ENCODE data around the gene ZC3H7B. TPM values are rescaled to one million over a fixed set of nuclear protein-coding genes. Genes with fewer than 3 reads are reported as not detected.

ZC3H7B gene
- total and polyA plus RNA-seq, 7 donors: 12.0 to 34.1 (median 32.0) TPM

DNA sequence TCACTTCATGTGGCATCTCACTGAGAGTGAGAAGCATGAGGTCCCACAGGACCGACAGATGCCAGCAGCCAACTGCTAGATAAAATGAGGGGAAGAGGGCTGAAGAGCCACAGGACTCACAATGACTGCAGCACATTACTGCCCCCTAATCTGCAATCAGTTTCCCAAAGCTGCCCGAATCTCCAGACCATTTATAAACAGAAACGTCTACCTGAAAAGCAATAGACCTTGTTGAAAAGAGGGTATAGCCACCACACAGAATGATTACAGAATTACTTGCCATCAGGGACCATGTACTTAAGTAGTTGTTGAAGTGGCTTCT lies 68.1 kb downstream of the ZC3H7B start:
- peak overlapping the region; percentile 77 for H3K27ac ChIP-seq
- 16 to 33% (median 26%) methylated on average over 3 of the region's 3 CpGs for WGBS, 3 donors
- H3K27me3 ChIP-seq (ENCODE audit: insufficient read depth in 3 of 3, low read length in 2 of 3): no peaks in the 10 kb centered on the region
- peaks cover 46% of the 10 kb centered on the region for H3K4me1 ChIP-seq
- ATAC-seq: no peak
- H3K9me3 ChIP-seq: no peaks in the 10 kb centered on the region
- intact Hi-C loops (cut with DNase I): no loop called here
- H3K4me3 ChIP-seq: peak overlapping the region; percentile 59
- no peaks in the 10 kb centered on the region for H3K36me3 ChIP-seq (ENCODE audit: insufficient read depth in 1 of 2, low read depth in 1 of 2)
- TF ChIP-seq, protein P1, sequence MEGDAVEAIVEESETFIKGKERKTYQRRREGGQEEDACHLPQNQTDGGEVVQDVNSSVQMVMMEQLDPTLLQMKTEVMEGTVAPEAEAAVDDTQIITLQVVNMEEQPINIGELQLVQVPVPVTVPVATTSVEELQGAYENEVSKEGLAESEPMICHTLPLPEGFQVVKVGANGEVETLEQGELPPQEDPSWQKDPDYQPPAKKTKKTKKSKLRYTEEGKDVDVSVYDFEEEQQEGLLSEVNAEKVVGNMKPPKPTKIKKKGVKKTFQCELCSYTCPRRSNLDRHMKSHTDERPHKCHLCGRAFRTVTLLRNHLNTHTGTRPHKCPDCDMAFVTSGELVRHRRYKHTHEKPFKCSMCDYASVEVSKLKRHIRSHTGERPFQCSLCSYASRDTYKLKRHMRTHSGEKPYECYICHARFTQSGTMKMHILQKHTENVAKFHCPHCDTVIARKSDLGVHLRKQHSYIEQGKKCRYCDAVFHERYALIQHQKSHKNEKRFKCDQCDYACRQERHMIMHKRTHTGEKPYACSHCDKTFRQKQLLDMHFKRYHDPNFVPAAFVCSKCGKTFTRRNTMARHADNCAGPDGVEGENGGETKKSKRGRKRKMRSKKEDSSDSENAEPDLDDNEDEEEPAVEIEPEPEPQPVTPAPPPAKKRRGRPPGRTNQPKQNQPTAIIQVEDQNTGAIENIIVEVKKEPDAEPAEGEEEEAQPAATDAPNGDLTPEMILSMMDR (IDR thresholded peaks at IDR 0.05): no peak
- DNase-seq: no peak

GRCh38 chr22:41369837-41370236 lies 68.5 kb downstream of the ZC3H7B start:
- intact Hi-C loops (cut with DNase I): no loop called here

GRCh38 chr22:41377846-41378245 lies 76.5 kb downstream of the ZC3H7B start:
- Histone ChIP-seq H3K9me3 (no peaks in the 10 kb centered on the region), H3K27me3 (ENCODE audit: insufficient read depth in 3 of 3, low read length in 2 of 3) (no peaks in the 10 kb centered on the region), H3K27ac (peak overlapping the region; percentile 27), H3K4me1 (peaks cover 8% of the 10 kb centered on the region), H3K4me3 (no peak overlapping the region), H3K36me3 (ENCODE audit: insufficient read depth in 1 of 2, low read depth in 1 of 2) (no peaks in the 10 kb centered on the region)
- no peak for DNase-seq
- TF ChIP-seq, protein P1 (IDR thresholded peaks at IDR 0.05): no peak
- intact Hi-C loops (cut with DNase I): no loop called here
- WGBS, 3 donors: 58 to 72% (median 62%) methylated on average over 6 of the region's 6 CpGs
- no peak for ATAC-seq

More at GRCh38 chr22:41369837-41370236, 68.5 kb downstream of the ZC3H7B start:
- H3K27me3 ChIP-seq (ENCODE audit: insufficient read depth in 3 of 3, low read length in 2 of 3): no peaks in the 10 kb centered on the region
- peaks cover 46% of the 10 kb centered on the region for H3K4me1 ChIP-seq
- no peak for ATAC-seq
- no peak for DNase-seq
- TF ChIP-seq, protein P1 (IDR thresholded peaks at IDR 0.05): no peak
- no peak overlapping the region for H3K4me3 ChIP-seq
- H3K9me3 ChIP-seq: no peaks in the 10 kb centered on the region
- H3K36me3 ChIP-seq (ENCODE audit: insufficient read depth in 1 of 2, low read depth in 1 of 2): no peaks in the 10 kb centered on the region
- peak overlapping the region; percentile 23 for H3K27ac ChIP-seq
- 73 to 77% (median 76%) methylated on average over 9 of the region's 9 CpGs for WGBS, 3 donors

- 0 to 1% (median 0%) methylated on average over 18 to 22 of the region's 22 CpGs for WGBS, 3 donors
- ATAC-seq (peak; percentile 76 to 81 (median 78)), DNase-seq (peak; percentile 89 to 94)
- Histone ChIP-seq H3K36me3 (ENCODE audit: insufficient read depth in 1 of 2, low read depth in 1 of 2) (no peaks in the 10 kb centered on the region), H3K9me3 (no peaks in the 10 kb centered on the region), H3K4me1 (peaks cover 20% of the 10 kb centered on the region), H3K27ac (peak overlapping the region; percentile 98), H3K27me3 (ENCODE audit: insufficient read depth in 3 of 3, low read length in 2 of 3) (no peaks in the 10 kb centered on the region), H3K4me3 (peak overlapping the region; percentile 88)
- TF ChIP-seq, protein P1 (IDR thresholded peaks at IDR 0.05): no peak
- intact Hi-C loops (cut with DNase I): no loop called here
Observed at GRCh38 chr22:41380993-41381328, 79.6 kb downstream of the ZC3H7B start.

DNA sequence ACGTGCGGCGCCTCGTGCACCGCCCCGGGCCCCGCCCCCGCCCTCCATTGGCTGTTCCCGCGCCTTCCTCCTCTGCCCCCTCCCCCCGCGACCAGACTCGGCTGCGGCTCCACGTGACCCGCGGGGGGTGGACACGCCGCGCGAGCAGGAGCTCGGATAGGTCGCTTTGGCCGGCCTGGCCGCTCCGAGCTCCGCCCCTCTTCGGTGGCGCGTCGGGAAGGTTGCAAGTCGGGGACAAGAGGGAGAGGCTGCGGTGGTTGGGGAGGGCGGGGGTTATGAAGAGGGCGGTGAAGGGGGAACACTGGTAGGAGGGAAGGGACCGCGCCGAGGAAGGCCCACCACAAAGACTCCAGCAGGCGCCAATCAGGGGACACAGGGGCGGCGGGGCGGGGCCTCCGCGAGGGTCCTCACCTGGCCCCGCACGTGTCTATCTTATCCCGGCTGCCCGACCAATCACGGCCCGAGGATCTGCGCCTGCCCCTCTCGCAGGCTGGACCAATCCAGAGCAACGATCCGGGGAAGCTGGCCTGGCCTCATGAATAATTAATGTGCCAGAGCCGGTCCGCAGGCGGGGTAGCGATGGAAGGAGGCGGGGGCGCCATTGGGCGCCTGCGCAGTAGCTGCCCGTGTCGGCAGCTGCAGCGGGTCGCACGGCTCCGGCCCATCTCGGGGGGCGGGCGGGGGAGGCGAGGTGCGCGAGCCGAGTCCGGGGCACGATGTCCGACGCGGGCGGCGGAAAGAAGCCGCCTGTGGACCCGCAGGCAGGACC lies 80.2 kb downstream of the ZC3H7B start, which contains the start of gene TEF:
Gene TEF, plus strand, starts transcription at position 614 of the 769 bp plus-strand sequence. Its CDS starts 103 bp downstream, at position 717.
- peaks cover 20% of the 10 kb centered on the region for H3K4me1 ChIP-seq

More for the DNA sequence above, 80.2 kb downstream of the ZC3H7B start, which contains the start of gene TEF:
- TF ChIP-seq, protein P1 (IDR thresholded peaks at IDR 0.05): no peak
- H3K36me3 ChIP-seq (ENCODE audit: insufficient read depth in 1 of 2, low read depth in 1 of 2): no peaks in the 10 kb centered on the region
- WGBS, 3 donors: 0% methylated on average over 52 to 84 of the region's 84 CpGs
- H3K4me3 ChIP-seq: peak within 1 kb of the TSS; percentile 88
- ATAC-seq (peak; percentile 85 to 87 (median 86)), DNase-seq (peak; percentile 99 to 100)
- peak within 1 kb of the TSS; percentile 98 for H3K27ac ChIP-seq
- H3K27me3 ChIP-seq (ENCODE audit: insufficient read depth in 3 of 3, low read length in 2 of 3): no peaks in the 10 kb centered on the region
- H3K9me3 ChIP-seq: no peaks in the 10 kb centered on the region
- intact Hi-C loops (cut with DNase I): no loop called here

All from psoas muscle (tissue), 8 donors.